ENCODE data around the gene STAT4. TPM values are rescaled to one million over a fixed set of nuclear protein-coding genes. Genes with fewer than 3 reads are reported as not detected.

STAT4 gene
- total RNA-seq, 2 donors from 2014 or later, result 11.6 to 22.9 TPM

DNA sequence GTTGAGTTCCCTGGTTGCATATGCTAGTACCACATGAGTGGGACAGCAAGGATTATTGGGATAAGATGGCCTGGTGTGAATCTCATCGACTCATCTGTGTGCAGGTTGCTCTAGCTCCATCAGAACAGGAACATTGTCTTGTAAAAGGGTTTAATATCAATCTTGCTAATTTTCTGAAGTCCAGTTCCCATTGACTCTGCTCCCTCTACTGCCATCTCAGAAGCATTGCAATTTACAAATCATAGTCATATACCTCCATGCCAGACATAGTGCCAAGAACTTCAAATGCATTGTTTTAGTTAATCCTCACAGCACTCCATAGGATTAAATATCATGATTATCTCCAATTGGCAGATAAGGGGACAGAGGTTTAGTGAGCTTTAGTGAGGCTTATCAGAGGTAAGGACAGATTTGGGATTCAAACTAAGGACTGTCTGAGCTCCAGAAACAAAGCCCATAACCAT lies 4.8 kb upstream of the STAT4 start:
- ATAC-seq, result peak in 1 of 2 donors; percentile 24
- intact Hi-C loops (cut with DNase I), result loop anchor here (2.0 to 10.0 kb wide), 2 partner anchors 101 to 103 kb away; no protein-coding TSS in a partner anchor
- no peak for DNase-seq

DNA sequence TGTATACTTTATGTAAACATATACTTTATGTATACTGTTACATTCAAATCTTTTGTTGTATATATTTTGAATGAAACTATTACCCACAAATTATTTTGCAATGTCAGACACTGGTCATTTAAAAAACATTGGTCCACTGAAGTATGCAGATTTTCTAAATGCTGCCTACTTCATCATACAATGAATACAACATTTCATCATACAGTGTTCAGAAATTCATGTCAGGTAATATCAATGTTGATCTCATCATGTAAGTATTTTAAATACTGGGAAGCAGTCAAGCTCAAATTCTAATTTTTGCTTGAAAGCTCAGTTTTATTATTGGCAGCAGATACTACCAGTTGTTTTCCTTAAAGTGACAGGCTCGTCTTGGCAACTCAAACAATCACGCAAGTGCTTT lies 2.9 kb upstream of the STAT4 start:
- no peak for ATAC-seq
- no peak for DNase-seq
- intact Hi-C loops (cut with DNase I), result loop anchor here (2.0 to 10.0 kb wide), 2 partner anchors 99 to 101 kb away; no protein-coding TSS in a partner anchor

DNA sequence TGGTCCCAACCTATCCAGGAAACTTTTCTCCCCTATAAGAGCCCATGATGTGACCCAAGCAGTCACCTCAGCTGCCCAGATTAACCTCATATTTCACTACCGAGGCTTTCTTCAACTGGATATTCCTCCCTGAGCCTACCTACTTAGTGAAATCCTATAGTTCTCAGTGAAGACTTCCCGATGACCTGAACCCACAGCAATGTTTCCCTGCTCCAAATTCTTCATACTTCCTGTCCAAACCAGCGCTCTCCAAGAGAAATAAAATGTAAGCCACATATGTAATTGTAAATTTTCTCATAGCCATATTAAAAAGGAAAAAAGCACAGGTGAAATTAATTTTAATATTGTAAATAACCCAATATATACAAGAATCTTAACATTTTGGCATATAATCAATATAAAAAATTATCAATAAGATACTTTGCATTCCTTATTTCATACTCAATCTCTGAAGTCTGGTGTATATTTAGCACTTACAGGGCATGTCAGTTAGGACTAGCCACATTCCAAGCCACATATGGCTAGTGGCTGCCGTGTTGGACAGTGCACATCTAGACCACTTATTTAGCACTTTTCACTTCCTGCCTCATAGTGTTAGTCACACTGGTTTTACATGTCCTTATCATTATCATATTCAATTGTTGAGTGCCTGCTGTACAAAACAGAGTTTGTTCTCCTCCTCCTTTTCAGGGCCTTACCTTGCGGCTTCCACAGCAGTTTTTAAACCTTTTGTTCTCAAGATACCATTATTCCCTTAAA lies 1.9 kb upstream of the STAT4 start:
- no peak for DNase-seq
- intact Hi-C loops (cut with DNase I), result loop anchor here in 1 of 2 donors (10.0 kb wide), 1 partner anchor 98 kb away; no protein-coding TSS in a partner anchor
- ATAC-seq, result peak; percentile 66 to 71

DNA sequence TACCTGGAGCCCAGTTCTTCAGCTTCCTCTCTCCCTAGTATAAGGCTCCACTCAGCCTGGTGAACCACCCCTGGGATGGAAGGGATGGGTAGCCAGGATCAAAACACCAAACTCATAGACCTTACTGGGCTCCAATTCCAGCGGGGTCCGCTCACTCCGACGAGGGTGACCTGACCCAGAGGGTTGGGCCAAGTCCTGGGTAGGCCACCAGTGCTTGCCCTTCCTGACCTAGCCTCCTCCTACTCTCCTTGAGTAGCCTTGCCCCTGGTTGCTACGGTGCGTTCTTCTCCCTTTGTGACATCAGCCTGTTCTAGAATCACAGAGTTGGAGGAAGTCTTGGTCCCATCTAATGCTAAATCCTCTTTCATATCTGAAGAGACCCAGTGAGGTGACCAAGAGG lies 537 bp upstream of the STAT4 start:
- no peak for DNase-seq
- ATAC-seq, result peak in 1 of 2 donors; percentile 9
- intact Hi-C loops (cut with DNase I), result loop anchor here in 1 of 2 donors (10.0 kb wide), 1 partner anchor 97 kb away; no protein-coding TSS in a partner anchor

DNA sequence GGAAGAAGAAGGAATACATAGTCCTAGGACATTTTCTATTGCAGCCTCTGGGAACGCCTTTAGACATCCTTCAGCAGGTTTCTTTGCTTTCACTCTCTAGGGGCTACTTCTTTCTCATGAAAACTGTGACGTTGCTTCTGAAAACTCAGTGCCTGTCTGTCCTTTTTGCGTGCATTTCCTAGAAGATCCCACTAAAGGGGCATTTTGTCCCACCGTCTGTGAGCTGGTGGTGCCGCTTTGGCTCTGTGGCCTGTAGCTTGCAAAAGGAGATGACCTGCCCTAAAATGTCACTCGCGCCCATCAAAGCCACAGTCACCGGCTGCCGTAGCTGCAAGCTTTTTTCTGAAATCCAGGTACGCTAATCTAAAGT lies 579 bp downstream of the STAT4 start:
- DNase-seq, result no peak
- peak; percentile 14 to 20 for ATAC-seq
- intact Hi-C loops (cut with DNase I), result loop anchor here in 1 of 2 donors (10.0 kb wide), 1 partner anchor 95 kb away; no protein-coding TSS in a partner anchor

DNA sequence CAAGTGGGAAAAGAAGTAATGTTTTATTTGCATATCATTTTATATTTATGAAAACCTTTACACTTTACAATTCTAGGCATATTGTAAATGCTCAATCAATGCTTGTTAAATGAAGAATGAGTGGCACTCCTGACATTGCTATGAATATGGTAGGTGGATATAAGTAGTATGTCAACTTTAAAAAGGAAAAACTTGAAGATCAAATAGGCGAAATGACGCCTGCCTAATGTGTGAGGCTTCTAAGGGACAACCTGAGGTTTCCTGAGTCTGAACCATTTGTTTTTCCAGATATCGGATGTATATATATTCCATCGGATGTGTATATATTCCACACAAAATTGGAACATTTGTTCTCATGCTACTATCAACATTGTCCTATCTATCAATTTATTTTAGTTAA lies 1.4 kb downstream of the STAT4 start:
- intact Hi-C loops (cut with DNase I), result no loop called here
- DNase-seq (no peak), ATAC-seq (no peak)

DNA sequence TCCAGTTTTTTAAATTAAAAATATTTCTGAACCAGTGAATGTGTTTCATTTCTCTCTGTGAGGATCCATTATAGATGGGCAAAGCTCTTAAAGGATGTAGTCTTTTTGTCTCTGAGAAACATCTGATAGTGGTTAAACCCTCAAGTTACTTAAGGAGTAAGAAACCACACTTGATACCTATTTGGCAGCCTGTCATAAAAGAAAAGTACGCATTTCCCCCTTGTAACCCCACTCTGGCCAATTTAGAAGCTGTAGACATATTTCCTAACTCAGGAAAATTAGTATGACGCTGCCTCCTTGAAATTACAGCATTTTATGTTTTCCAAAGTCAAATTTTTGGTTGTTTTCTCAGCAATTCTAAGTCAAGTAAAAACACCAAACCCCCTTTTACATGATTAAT lies 2.0 kb downstream of the STAT4 start:
- ATAC-seq (no peak), DNase-seq (no peak)
- intact Hi-C loops (cut with DNase I), result no loop called here

DNA sequence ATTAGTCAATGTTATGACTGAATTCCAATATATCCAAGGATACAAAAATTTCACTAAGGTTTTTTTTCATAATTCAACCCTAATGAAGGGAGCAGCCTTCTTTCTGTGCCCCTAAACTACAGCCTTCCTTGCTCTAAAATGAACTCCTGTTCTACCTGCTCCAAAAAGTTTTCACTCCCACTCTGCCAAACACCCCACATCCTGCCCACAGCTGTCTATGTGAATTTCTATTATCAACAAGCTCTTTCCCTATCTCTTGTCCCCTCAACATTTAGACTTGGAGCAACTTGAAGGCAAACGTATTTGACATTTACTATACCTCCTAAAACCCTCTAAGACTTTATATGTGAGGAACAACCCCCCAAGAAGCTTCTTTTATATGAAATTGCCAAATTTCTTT lies 2.5 kb downstream of the STAT4 start:
- intact Hi-C loops (cut with DNase I), result no loop called here
- ATAC-seq, result no peak
- no peak for DNase-seq

DNA sequence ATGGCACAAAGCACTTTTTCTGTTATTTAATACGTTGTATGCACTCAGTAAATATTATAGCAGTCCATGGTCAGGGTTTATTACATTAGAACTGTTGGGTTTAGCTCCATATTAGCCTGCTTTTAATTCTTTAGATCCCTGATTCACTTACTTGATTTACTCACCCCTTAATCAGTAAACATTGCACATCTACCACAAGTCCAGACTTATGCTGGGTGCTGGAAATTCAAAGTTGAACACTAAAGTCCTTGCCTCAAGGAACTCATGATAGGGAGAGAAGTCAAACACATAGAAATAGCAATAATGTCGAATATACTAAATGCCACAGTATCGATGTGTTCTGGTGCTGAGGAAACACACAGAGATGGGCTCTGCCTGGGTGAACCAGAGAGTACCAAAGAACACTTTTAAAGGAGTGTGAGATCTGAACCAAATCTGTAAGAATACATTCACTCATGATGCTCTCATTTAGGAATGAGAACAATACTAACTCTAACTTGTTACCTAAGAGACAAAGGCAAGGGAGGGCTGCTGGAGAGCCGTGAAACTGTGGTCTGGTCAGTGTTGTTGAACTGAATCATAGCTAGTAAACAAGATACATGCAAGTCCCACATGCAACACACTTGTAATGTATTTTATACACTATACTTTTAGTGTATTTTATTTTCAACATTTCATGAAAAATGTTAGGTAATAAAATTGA lies 4.9 kb downstream of the STAT4 start:
- DNase-seq (no peak), ATAC-seq (no peak)
- intact Hi-C loops (cut with DNase I), result no loop called here

DNA sequence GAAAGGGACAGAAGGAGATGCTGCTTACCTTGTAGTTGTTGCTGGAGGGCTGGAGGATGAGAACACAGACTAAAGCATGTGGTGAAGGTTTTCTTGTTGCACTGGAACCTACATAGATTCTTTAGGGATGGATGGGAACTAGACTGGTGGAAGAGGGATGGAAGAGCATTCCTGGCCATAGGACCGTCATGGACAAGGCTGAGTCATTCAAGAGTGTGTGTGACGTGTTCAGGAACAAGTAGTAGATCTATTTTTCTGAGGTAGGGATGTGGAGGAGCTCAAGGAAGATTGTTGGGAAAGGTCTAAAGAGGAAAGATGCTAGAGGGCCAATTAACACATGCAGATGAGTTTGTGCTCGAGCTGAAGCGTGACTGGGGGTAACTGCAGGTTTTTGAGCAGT lies 6.6 kb downstream of the STAT4 start:
- DNase-seq (no peak), ATAC-seq (no peak)
- intact Hi-C loops (cut with DNase I), result no loop called here

DNA sequence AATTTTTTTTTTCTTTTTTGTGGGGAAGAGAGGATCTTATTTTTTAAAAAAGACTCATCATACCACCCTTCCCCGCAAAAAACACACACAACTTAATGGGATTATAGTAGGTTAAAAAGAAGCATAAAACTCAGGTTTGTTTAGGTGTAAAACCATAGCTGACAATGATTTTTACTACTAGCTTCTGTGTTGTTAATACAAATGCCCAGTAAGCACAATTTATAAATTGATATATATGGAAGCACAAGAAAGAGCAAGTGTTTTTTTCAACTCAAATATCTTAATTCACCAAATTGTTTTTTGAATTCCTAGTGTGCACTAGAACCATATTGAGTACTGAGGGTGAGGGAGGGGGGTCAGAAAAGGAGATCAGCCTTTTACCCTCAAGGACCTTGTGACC lies 7.0 kb downstream of the STAT4 start:
- no peak for DNase-seq
- intact Hi-C loops (cut with DNase I), result no loop called here
- ATAC-seq, result no peak

DNA sequence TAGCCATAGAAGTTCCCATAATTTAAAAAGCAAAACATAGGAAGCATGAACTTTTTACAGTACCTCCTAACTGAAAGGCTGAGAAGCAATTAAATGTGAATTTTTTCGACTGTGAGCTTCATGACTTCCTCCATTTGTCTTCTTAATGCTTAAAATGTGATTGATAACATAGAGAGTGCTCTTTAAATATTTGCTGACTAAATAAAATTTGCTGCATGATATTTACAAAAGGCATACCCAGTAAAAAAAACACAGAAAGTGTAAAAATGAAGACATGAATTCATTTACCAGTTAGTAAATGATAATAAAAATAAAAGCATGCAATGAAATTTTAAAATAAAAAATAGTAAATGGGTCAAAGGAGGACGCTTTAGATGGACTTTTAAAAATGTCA lies 21.9 kb downstream of the STAT4 start:
- DNase-seq (no peak), ATAC-seq (no peak)
- intact Hi-C loops (cut with DNase I), result no loop called here

DNA sequence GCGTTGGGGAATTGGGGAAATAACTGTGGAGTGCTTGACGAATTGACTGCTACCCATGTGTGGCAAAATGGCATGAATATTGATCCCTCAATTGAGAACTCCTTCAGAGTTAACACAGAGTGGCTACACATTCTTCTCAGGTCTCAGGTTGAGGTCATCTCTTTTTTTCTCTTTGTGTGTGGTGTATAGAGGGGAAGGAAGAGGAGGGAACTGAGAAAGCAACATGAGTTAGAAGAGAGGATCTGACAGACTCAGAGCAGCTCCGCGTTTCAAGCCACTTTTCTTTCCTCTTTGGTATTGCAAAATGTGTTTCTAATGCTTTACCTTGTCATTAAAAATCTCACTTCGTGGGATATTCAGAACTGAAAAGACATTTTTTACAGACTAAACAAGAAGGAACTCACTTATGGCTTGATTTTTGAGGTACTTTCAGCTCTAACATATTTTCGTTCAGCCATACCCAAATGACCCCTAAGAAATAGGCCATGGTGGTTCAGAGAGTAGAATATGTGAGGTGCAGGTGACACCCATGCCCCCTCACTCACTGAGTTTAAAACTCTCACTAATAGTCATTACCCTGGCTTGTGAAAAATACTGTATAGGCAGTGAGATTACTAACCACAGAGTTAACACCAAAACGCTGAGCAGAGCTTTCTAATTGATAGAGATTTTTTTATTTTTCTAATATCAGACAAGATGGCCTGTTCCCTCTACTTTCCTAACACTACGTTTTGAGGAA lies 22.5 kb downstream of the STAT4 start:
- DNase-seq, result no peak
- ATAC-seq, result peak in 1 of 2 donors; percentile 26
- intact Hi-C loops (cut with DNase I), result no loop called here

DNA sequence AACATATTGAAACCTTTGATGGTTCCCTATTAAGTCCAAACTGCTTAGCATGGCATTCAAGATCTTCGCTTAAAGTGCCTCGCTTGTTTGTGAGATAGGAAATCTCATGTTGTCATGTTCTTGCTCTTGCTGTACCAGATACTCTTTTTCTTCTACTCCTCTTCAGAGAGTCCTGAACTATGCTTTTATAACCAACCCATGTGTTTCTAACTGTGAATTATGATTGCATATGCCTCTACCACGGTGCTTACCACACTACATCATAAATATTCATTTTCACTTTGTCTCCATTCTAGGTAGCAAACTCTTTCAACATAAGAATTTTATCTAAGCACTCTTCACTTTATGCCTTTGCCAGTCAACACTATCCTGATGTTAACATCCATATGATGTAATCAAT lies 23.6 kb downstream of the STAT4 start:
- ATAC-seq (no peak), DNase-seq (no peak)
- intact Hi-C loops (cut with DNase I), result no loop called here

DNA sequence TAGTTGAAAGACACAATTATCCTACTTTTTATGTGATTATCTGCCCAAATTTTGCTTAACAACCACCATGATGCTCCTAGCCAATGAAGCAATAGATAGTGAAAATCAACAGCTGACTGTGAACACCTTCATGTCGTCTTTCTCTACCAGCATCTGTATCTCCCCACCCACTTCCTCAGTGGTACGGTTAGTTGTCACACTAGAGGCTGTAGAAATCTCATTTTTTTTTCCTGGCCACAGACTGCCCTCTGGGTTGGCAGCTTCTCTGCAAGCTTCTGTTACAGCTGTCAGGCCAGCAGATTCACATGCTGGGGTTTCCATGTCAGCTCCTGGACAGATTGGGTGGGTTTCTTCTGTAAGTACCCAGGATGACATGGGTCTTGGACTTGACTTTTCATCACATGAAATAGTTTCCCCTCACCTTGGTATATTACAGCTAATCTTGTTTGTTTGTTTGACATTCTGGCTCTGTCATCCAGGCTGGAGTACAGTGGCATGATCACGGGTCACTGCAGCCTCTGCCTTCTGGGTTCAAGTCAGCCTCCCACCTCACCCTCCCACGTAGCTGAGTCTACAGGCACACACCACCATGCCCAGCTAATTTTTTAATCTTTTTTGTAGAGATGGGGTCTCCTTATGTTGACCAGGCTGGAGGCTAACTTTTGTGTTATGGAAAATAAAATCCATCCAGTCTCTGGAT lies 24.3 kb downstream of the STAT4 start:
- no peak for DNase-seq
- intact Hi-C loops (cut with DNase I), result no loop called here
- peak; percentile 30 to 58 for ATAC-seq

DNA sequence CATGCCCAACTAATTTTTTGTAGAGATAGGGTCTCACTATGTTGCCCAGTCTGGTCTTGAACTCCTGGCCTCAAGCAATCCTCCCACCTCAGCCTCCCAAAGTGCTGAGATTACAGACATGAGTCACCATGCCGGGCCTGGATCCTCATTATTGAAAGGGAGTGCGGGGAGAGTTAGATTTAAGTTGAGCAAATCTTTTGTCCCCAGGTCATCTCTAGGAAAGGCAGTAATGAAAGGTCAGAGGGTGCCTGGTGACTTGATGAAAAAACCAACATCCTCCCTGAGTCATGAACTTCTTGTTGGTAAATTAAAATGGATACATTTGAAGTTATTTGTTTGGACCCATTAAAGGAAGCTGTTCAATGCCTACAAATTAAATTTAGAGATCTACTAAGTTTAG lies 25.1 kb downstream of the STAT4 start:
- DNase-seq, result no peak
- intact Hi-C loops (cut with DNase I), result no loop called here
- ATAC-seq, result no peak

DNA sequence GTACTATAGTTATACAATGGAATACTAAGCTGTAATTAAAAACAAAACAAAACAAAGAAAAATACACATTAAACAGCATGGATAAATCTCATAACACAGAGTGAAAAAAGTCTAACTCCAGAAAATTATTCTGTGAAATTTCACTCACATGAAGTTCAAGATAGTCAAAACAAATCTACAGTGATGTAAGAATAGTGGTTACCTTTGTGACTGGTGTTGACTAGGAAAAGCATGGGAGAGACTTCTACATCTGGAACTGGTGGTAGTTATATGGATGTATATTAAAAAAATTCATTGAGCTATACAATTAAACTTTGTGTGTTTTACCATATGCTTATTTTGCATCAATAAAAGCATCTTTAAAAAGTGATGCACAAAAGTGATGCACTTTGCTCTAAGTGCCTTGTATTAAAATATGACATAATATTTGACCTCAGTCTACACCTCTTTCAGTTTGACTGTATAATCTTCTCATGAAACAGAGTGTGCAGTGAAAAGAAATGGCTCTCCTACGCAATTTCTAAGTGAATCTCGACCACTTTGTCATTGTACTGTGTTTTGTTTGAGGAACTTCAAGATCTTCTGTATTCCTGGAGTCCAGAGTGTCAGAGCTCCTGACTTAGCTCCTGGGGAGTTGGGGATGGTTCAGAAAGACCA lies 28.0 kb downstream of the STAT4 start:
- ATAC-seq (no peak), DNase-seq (no peak)
- intact Hi-C loops (cut with DNase I), result no loop called here

DNA sequence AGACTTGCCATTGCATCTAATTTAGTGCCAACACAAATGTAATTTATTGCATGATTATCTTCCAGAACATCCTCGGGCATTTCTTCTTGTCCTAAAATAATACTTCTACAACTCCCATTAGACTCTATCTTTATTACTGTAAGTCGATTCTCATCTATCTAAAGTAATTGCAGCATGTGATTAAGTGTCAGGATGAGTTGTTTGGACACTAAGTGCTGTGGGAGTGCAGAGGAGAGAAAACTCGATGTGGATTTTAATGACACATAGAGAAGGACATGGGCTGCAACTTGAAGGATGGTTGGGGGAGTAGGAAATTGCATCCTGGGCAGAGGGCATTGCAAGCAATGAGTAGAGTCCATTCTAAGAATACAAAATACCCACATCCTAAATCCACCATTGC lies 33.5 kb downstream of the STAT4 start:
- intact Hi-C loops (cut with DNase I), result no loop called here
- DNase-seq, result no peak
- ATAC-seq, result no peak

DNA sequence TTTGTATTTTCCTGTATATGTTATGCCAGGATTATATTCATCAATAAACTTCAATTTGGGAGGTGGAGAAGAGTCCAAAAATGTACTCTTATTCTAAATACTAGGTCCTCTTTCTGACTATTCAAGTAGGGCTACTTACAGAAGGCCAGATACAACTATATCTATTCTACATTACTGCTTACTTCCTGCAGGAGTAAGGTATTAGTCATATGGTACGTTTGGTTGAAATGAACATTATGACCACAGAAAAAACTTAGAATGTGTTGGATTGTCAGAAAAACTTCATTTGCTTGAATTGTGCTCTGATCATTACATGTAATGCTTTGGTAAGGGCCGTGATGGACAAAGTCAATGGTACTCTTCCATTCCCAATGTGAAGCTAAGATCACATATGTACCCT lies 35.0 kb downstream of the STAT4 start:
- ATAC-seq (no peak), DNase-seq (no peak)
- intact Hi-C loops (cut with DNase I), result no loop called here

Data from left cardiac atrium (tissue), 4 donors.